Gastrocnemius medialis (tissue), 4 donors: ENCODE data around the gene DQX1. TPM values are rescaled to one million over a fixed set of nuclear protein-coding genes. Genes with fewer than 3 reads are reported as not detected.

ENCODE experiments used
- ATAC-seq, 2 donors: fragments of 150-250 bp; one replicate each; pipeline ENCODE4 v1.9.1; 2016
- DNase-seq, 2 donors: peaks; one replicate each; pipeline ENCODE4 v3.0.0-alpha.2; 2019
- H3K27ac ChIP-seq, 4 donors: fragments of 200-600 bp; sonication (generic); 1 replicate in 1 of 4; 2 replicates in 3 of 4; pipeline ENCODE4 v1.5.1; 2016 to 2018; ENCODE audit warnings: mild to moderate bottlenecking in 2 of 4, moderate library complexity in 1 of 4
- H3K27me3 ChIP-seq, 3 donors: fragments of 200-600 bp; sonication (generic) in 2 of 3; 1 replicate in 1 of 3; 2 replicates in 2 of 3; pipeline versions ENCODE4 v1.5.1 to v1.6.0; 2016 to 2019; ENCODE audit warnings: mild to moderate bottlenecking in 1 of 3, moderate library complexity in 1 of 3
- H3K36me3 ChIP-seq, 2 donors: fragments of 200-600 bp; sonication (generic) in 1 of 2; one replicate each; pipeline ENCODE4 v1.5.1; 2017 to 2018
- H3K4me1 ChIP-seq, 2 donors: fragments of 200-600 bp; sonication (generic) in 1 of 2; one replicate each; pipeline ENCODE4 v1.5.1; 2016 to 2017; ENCODE audit warnings: mild to moderate bottlenecking in 2 of 2
- H3K4me3 ChIP-seq, 4 donors: fragments of 200-600 bp; sonication (generic) in 3 of 4; 1 replicate in 1 of 4; 2 replicates in 3 of 4; pipeline ENCODE4 v1.5.1; 2016 to 2019; ENCODE audit warnings: mild to moderate bottlenecking in 2 of 4
- H3K9me3 ChIP-seq, 3 donors: fragments of 200-600 bp; sonication (generic) in 2 of 3; 1 replicate in 1 of 3; 2 replicates in 2 of 3; pipeline ENCODE4 v1.5.1; 2016 to 2019
- POLR2A ChIP-seq, 2 donors: fragments of 450-650 bp; IDR thresholded peaks; one replicate each; pipeline ENCODE4 v1.6.1; 2017; ENCODE audit warnings: antibody characterized with exemption in 2 of 2, mild to moderate bottlenecking in 2 of 2, moderate library complexity in 2 of 2
- in situ Hi-C, 4 donors: fragments of 200-750 bp; cut with MboI; loops; one replicate each; pipeline versions ENCODE4 v1.15.0 to v1.8.0; 2017; ENCODE audit warnings: low sequenced_read_pairs in 4 of 4
- intact Hi-C: fragments of 100-400 bp; cut with DNase I; formaldehyde crosslinking; loops from one replicate; pipeline ENCODE4 v1.15.1; 2023; ENCODE audit warnings: low total_unique reads
- total RNA-seq, 4 donors: library from RNA; depleted of rRNA; stranded (reverse); fragments of >200 nt; gene quantifications; one replicate each; pipeline versions ENCODE4 v1.1.0 to v1.2.3, GENCODE V29; 2016
- TF ChIP-seq, protein P1 (sequence below), 5 experiments: fragments of 450-650 bp in 3 of 5; fragments of 200-600 bp in 2 of 5; sonication (generic) in 2 of 5; IDR thresholded peaks in 4 of 5; conservative IDR thresholded peaks in 1 of 5; 1 replicate in 4 of 5; 2 replicates in 1 of 5; pipeline ENCODE4 v1.5.1; 2016 to 2019; ENCODE audit warnings: antibody characterized with exemption in 5 of 5, mild to moderate bottlenecking in 3 of 5, moderate library complexity in 3 of 5

The DQX1 gene
- total RNA-seq, 4 donors from 2014 or later, result 0.24 TPM; not detected in 3

GRCh38 chr2:74502720-74503505 is 23.1 kb downstream of the DQX1 start:
- in situ Hi-C loops, result no loop called here

GRCh38 chr2:74502147-74502719 is 23.8 kb downstream of the DQX1 start:
- H3K27me3 ChIP-seq, result peaks cover 44 to 74% (median 52%) of the 10 kb centered on the region in 3 donors
- DNase-seq (no peak), ATAC-seq (no peak)
- peaks cover 0 to 18% of the 10 kb centered on the region in 2 donors for H3K36me3 ChIP-seq
- no peaks in the 10 kb centered on the region for H3K9me3 ChIP-seq
- intact Hi-C loops, result no loop called here
- peak overlapping the region in 3 of 4 donors; percentile 79 to 86 (median 79) for H3K27ac ChIP-seq
- in situ Hi-C loops, result no loop called here
- H3K4me1 ChIP-seq, result peaks cover 40 to 58% of the 10 kb centered on the region in 2 donors
- TF ChIP-seq, protein P1, sequence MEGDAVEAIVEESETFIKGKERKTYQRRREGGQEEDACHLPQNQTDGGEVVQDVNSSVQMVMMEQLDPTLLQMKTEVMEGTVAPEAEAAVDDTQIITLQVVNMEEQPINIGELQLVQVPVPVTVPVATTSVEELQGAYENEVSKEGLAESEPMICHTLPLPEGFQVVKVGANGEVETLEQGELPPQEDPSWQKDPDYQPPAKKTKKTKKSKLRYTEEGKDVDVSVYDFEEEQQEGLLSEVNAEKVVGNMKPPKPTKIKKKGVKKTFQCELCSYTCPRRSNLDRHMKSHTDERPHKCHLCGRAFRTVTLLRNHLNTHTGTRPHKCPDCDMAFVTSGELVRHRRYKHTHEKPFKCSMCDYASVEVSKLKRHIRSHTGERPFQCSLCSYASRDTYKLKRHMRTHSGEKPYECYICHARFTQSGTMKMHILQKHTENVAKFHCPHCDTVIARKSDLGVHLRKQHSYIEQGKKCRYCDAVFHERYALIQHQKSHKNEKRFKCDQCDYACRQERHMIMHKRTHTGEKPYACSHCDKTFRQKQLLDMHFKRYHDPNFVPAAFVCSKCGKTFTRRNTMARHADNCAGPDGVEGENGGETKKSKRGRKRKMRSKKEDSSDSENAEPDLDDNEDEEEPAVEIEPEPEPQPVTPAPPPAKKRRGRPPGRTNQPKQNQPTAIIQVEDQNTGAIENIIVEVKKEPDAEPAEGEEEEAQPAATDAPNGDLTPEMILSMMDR (IDR thresholded peaks at IDR 0.05 in 4 of 5, conservative IDR thresholded peaks at IDR 0.05 in 1 of 5), result no peak
- TF ChIP-seq POLR2A (IDR thresholded peaks at IDR 0.05), result no peak
- peak overlapping the region; percentile 56 to 65 (median 60) for H3K4me3 ChIP-seq

More at GRCh38 chr2:74502720-74503505, 23.1 kb downstream of the DQX1 start:
- no peaks in the 10 kb centered on the region for H3K9me3 ChIP-seq
- peaks cover 0 to 18% of the 10 kb centered on the region in 2 donors for H3K36me3 ChIP-seq
- peaks cover 36 to 54% of the 10 kb centered on the region in 2 donors for H3K4me1 ChIP-seq
- H3K4me3 ChIP-seq, result peak overlapping the region; percentile 56 to 65 (median 60)
- ATAC-seq, result no peak
- peak overlapping the region; percentile 72 to 86 (median 79) for H3K27ac ChIP-seq
- H3K27me3 ChIP-seq, result peaks cover 38 to 68% (median 46%) of the 10 kb centered on the region in 3 donors
- intact Hi-C loops, result no loop called here
- DNase-seq, result peak; percentile 71 to 75
- TF ChIP-seq, protein P1 (IDR thresholded peaks at IDR 0.05 in 4 of 5, conservative IDR thresholded peaks at IDR 0.05 in 1 of 5), result peak in 2 of 5 experiments; percentile 7 to 20
- TF ChIP-seq POLR2A (IDR thresholded peaks at IDR 0.05), result peak; percentile 33 to 62

- intact Hi-C loops (no loop called here), in situ Hi-C loops (no loop called here)
- Histone ChIP-seq H3K4me1 (peaks cover 36 to 51% of the 10 kb centered on the region in 2 donors), H3K36me3 (peaks cover 0 to 18% of the 10 kb centered on the region in 2 donors), H3K4me3 (no peak overlapping the region), H3K27ac (no peak overlapping the region), H3K27me3 (peaks cover 44 to 78% (median 57%) of the 10 kb centered on the region in 3 donors), H3K9me3 (no peaks in the 10 kb centered on the region)
- ATAC-seq (no peak), DNase-seq (no peak)
- TF ChIP-seq, protein P1 (IDR thresholded peaks at IDR 0.05 in 4 of 5, conservative IDR thresholded peaks at IDR 0.05 in 1 of 5), result no peak
- no peak for TF ChIP-seq POLR2A (IDR thresholded peaks at IDR 0.05)
These were observed 24.5 kb downstream of the DQX1 start for GRCh38 chr2:74501335-74502071.

- Histone ChIP-seq H3K4me1 (peaks cover 27 to 41% of the 10 kb centered on the region in 2 donors), H3K36me3 (peaks cover 0 to 11% of the 10 kb centered on the region in 2 donors), H3K9me3 (no peaks in the 10 kb centered on the region), H3K27me3 (peaks cover 42 to 76% (median 57%) of the 10 kb centered on the region in 3 donors), H3K4me3 (no peak overlapping the region), H3K27ac (no peak overlapping the region)
- no peak for ATAC-seq
- in situ Hi-C loops, result no loop called here
- intact Hi-C loops, result no loop called here
- TF ChIP-seq, protein P1 (IDR thresholded peaks at IDR 0.05 in 4 of 5, conservative IDR thresholded peaks at IDR 0.05 in 1 of 5), result no peak
- TF ChIP-seq POLR2A (IDR thresholded peaks at IDR 0.05), result no peak
- no peak for DNase-seq
These were observed 25.5 kb downstream of the DQX1 start for GRCh38 chr2:74500578-74500946.
